ENCODE data around the gene FAM241B. TPM values are rescaled to one million over a fixed set of nuclear protein-coding genes. Genes with fewer than 3 reads are reported as not detected.

Gene FAM241B
- 2.6 and 4.6 TPM in 2 replicates for total RNA-seq

GRCh38 chr10:69629897-69630650, at the start of gene FAM241B:
Gene FAM241B (plus strand): TSS chr10:69630247. CDS start chr10:69631744, 1,497 bp downstream.
- no peak for FAIRE-seq
- Histone ChIP-seq H3K36me3 (ENCODE audit: control insufficient read depth, insufficient read depth, low read length) (no peaks in the 10 kb centered on the region), H3K27me3 (ENCODE audit: control insufficient read depth, insufficient read depth, low read length) (no peaks in the 10 kb centered on the region), H3K4me3 (ENCODE audit: low read depth, low read length) (peak within 1 kb of the TSS; percentile 56)
- TF ChIP-seq CTCF (IDR thresholded peaks at IDR 0.05; ENCODE audit: insufficient read depth, low read length, severe bottlenecking), result peak; percentile 87
- DNase-seq (ENCODE audit: low read depth), result peak; percentile 52

- no peaks in the 10 kb centered on the region for H3K36me3 ChIP-seq (ENCODE audit: control insufficient read depth, insufficient read depth, low read length)
- FAIRE-seq (no peak), DNase-seq (ENCODE audit: low read depth) (no peak)
- H3K27me3 ChIP-seq (ENCODE audit: control insufficient read depth, insufficient read depth, low read length), result peaks cover 29% of the 10 kb centered on the region
- no peak overlapping the region for H3K4me3 ChIP-seq (ENCODE audit: low read depth, low read length)
- TF ChIP-seq CTCF (IDR thresholded peaks at IDR 0.05; ENCODE audit: insufficient read depth, low read length, severe bottlenecking), result no peak
Observed at GRCh38 chr10:69580435-69580834, 49.6 kb upstream of the FAM241B start.

- Histone ChIP-seq H3K36me3 (ENCODE audit: control insufficient read depth, insufficient read depth, low read length) (no peaks in the 10 kb centered on the region), H3K4me3 (ENCODE audit: low read depth, low read length) (no peak overlapping the region), H3K27me3 (ENCODE audit: control insufficient read depth, insufficient read depth, low read length) (peaks cover 19% of the 10 kb centered on the region)
- no peak for FAIRE-seq
- TF ChIP-seq CTCF (IDR thresholded peaks at IDR 0.05; ENCODE audit: insufficient read depth, low read length, severe bottlenecking), result no peak
- DNase-seq (ENCODE audit: low read depth), result no peak
Observed at GRCh38 chr10:69583106-69583505, 46.9 kb upstream of the FAM241B start.

- DNase-seq (ENCODE audit: low read depth) (no peak), FAIRE-seq (no peak)
- no peak for TF ChIP-seq CTCF (IDR thresholded peaks at IDR 0.05; ENCODE audit: insufficient read depth, low read length, severe bottlenecking)
- peaks cover 7% of the 10 kb centered on the region for H3K27me3 ChIP-seq (ENCODE audit: control insufficient read depth, insufficient read depth, low read length)
- no peaks in the 10 kb centered on the region for H3K36me3 ChIP-seq (ENCODE audit: control insufficient read depth, insufficient read depth, low read length)
- H3K4me3 ChIP-seq (ENCODE audit: low read depth, low read length), result no peak overlapping the region
Observed at GRCh38 chr10:69584624-69585023, 45.4 kb upstream of the FAM241B start.

- no peaks in the 10 kb centered on the region for H3K36me3 ChIP-seq (ENCODE audit: control insufficient read depth, insufficient read depth, low read length)
- TF ChIP-seq CTCF (IDR thresholded peaks at IDR 0.05; ENCODE audit: insufficient read depth, low read length, severe bottlenecking), result no peak
- no peak overlapping the region for H3K4me3 ChIP-seq (ENCODE audit: low read depth, low read length)
- FAIRE-seq, result no peak
- peaks cover 2% of the 10 kb centered on the region for H3K27me3 ChIP-seq (ENCODE audit: control insufficient read depth, insufficient read depth, low read length)
- DNase-seq (ENCODE audit: low read depth), result peak; percentile 7
Observed at GRCh38 chr10:69588358-69588757, 41.7 kb upstream of the FAM241B start.

Data from bronchial epithelial cell (primary cell).